Measurements from ENCODE around the gene PEMT. TPM values are rescaled to one million over a fixed set of nuclear protein-coding genes. Genes with fewer than 3 reads are reported as not detected.

Gene PEMT
- total RNA-seq, 3 donors from 2014 or later (not counting 1 experiment from before 2014, with no cell fraction given), result 10.3 to 13.6 (median 12.6) TPM

GRCh38 chr17:17469996-17470395 is 121.5 kb downstream of the PEMT start:
- H3K27me3 ChIP-seq (ENCODE audit: control insufficient read depth, insufficient read depth, low read length), result peaks cover under 1% of the 10 kb centered on the region
- no peaks in the 10 kb centered on the region for H3K36me3 ChIP-seq (ENCODE audit: control insufficient read depth, insufficient read depth, low read length)
- no peak overlapping the region for H3K4me3 ChIP-seq (ENCODE audit: low read length)
- intact Hi-C loops (cut with micrococcal nuclease), result no loop called here
- no peak overlapping the region for H3K27ac ChIP-seq (ENCODE audit: low read length)
- no peak overlapping the region for H3K27ac Mint-ChIP-seq
- peaks cover 3 to 16% of the 10 kb centered on the region in 2 donors for H3K27me3 Mint-ChIP-seq (ENCODE audit: low read depth in 2 of 2)
- ATAC-seq, result no peak
- no peak overlapping the region for H3K4me3 Mint-ChIP-seq
- H3K4me1 Mint-ChIP-seq, result no peaks in the 10 kb centered on the region
- H3K9me3 ChIP-seq (ENCODE audit: control insufficient read depth, insufficient read depth, low read length), result no peaks in the 10 kb centered on the region
- H3K4me1 ChIP-seq (ENCODE audit: control insufficient read depth, insufficient read depth, low read length), result no peaks in the 10 kb centered on the region
- H3K9me3 Mint-ChIP-seq, result no peaks in the 10 kb centered on the region
- no peak for TF ChIP-seq CTCF (IDR thresholded peaks at IDR 0.05)
- 82% methylated on average over 3 of the region's 3 CpGs for WGBS (ENCODE audit: insufficient coverage)
- no peak for DNase-seq
- no peaks in the 10 kb centered on the region for H3K36me3 Mint-ChIP-seq

GRCh38 chr17:17469358-17469757 is 122.2 kb downstream of the PEMT start:
- no peaks in the 10 kb centered on the region for H3K4me1 Mint-ChIP-seq
- 96% methylated on average over 4 of the region's 4 CpGs for WGBS (ENCODE audit: insufficient coverage)
- H3K27me3 ChIP-seq (ENCODE audit: control insufficient read depth, insufficient read depth, low read length), result peaks cover 3% of the 10 kb centered on the region
- H3K27me3 Mint-ChIP-seq (ENCODE audit: low read depth in 2 of 2), result peaks cover 9 to 19% of the 10 kb centered on the region in 2 donors
- no peaks in the 10 kb centered on the region for H3K9me3 ChIP-seq (ENCODE audit: control insufficient read depth, insufficient read depth, low read length)
- DNase-seq (no peak), ATAC-seq (no peak)
- H3K36me3 Mint-ChIP-seq, result no peaks in the 10 kb centered on the region
- no peaks in the 10 kb centered on the region for H3K9me3 Mint-ChIP-seq
- intact Hi-C loops (cut with micrococcal nuclease), result no loop called here
- TF ChIP-seq CTCF (IDR thresholded peaks at IDR 0.05), result no peak
- no peak overlapping the region for H3K4me3 ChIP-seq (ENCODE audit: low read length)
- no peak overlapping the region for H3K27ac ChIP-seq (ENCODE audit: low read length)
- H3K4me1 ChIP-seq (ENCODE audit: control insufficient read depth, insufficient read depth, low read length), result no peaks in the 10 kb centered on the region
- no peak overlapping the region for H3K4me3 Mint-ChIP-seq
- no peak overlapping the region for H3K27ac Mint-ChIP-seq
- H3K36me3 ChIP-seq (ENCODE audit: control insufficient read depth, insufficient read depth, low read length), result no peaks in the 10 kb centered on the region

GRCh38 chr17:17468217-17469010 is 123.1 kb downstream of the PEMT start:
- WGBS (ENCODE audit: insufficient coverage), result 89% methylated on average over 5 of the region's 5 CpGs
- no peak for TF ChIP-seq CTCF (IDR thresholded peaks at IDR 0.05)
- Mint-ChIP-seq H3K36me3 (no peaks in the 10 kb centered on the region), H3K9me3 (no peaks in the 10 kb centered on the region), H3K27ac (no peak overlapping the region), H3K27me3 (ENCODE audit: low read depth in 2 of 2) (peaks cover 10 to 16% of the 10 kb centered on the region in 2 donors), H3K4me1 (no peaks in the 10 kb centered on the region), H3K4me3 (no peak overlapping the region)
- DNase-seq, result no peak
- Histone ChIP-seq H3K36me3 (ENCODE audit: control insufficient read depth, insufficient read depth, low read length) (no peaks in the 10 kb centered on the region), H3K9me3 (ENCODE audit: control insufficient read depth, insufficient read depth, low read length) (no peaks in the 10 kb centered on the region), H3K4me3 (ENCODE audit: low read length) (no peak overlapping the region), H3K4me1 (ENCODE audit: control insufficient read depth, insufficient read depth, low read length) (no peaks in the 10 kb centered on the region), H3K27ac (ENCODE audit: low read length) (no peak overlapping the region), H3K27me3 (ENCODE audit: control insufficient read depth, insufficient read depth, low read length) (peaks cover 3% of the 10 kb centered on the region)
- no peak for ATAC-seq
- intact Hi-C loops (cut with micrococcal nuclease), result no loop called here

- 80% methylated on average over 5 of the region's 5 CpGs for WGBS (ENCODE audit: insufficient coverage)
- TF ChIP-seq CTCF (IDR thresholded peaks at IDR 0.05), result no peak
- H3K4me3 Mint-ChIP-seq, result no peak overlapping the region
Measured at GRCh38 chr17:17467720-17468119, 123.8 kb downstream of the PEMT start.

More at GRCh38 chr17:17467720-17468119, 123.8 kb downstream of the PEMT start:
- Mint-ChIP-seq H3K9me3 (no peaks in the 10 kb centered on the region), H3K27ac (no peak overlapping the region), H3K36me3 (no peaks in the 10 kb centered on the region), H3K27me3 (ENCODE audit: low read depth in 2 of 2) (peaks cover 9 to 10% of the 10 kb centered on the region in 2 donors), H3K4me1 (no peaks in the 10 kb centered on the region)
- ATAC-seq (no peak), DNase-seq (no peak)
- no peaks in the 10 kb centered on the region for H3K9me3 ChIP-seq (ENCODE audit: control insufficient read depth, insufficient read depth, low read length)
- no peaks in the 10 kb centered on the region for H3K36me3 ChIP-seq (ENCODE audit: control insufficient read depth, insufficient read depth, low read length)
- no peak overlapping the region for H3K4me3 ChIP-seq (ENCODE audit: low read length)
- H3K27ac ChIP-seq (ENCODE audit: low read length), result no peak overlapping the region
- no peaks in the 10 kb centered on the region for H3K4me1 ChIP-seq (ENCODE audit: control insufficient read depth, insufficient read depth, low read length)
- intact Hi-C loops (cut with micrococcal nuclease), result no loop called here
- peaks cover 3% of the 10 kb centered on the region for H3K27me3 ChIP-seq (ENCODE audit: control insufficient read depth, insufficient read depth, low read length)

Measured in natural killer cell (primary cell).